Measurements from ENCODE around the gene PXT1. TPM values are rescaled to one million over a fixed set of nuclear protein-coding genes. Genes with fewer than 3 reads are reported as not detected.

The PXT1 gene
- polyA plus RNA-seq, 3 donors, result 0.13 to 0.31 (median 0.24) TPM

GRCh38 chr6:36441307-36441894, 1.3 kb downstream of the PXT1 start:
- 0% methylated on average over 2 of the region's 8 CpGs for WGBS (ENCODE audit: insufficient coverage)
- no peak for TF ChIP-seq CTCF (IDR thresholded peaks at IDR 0.05)
- peak overlapping the region; percentile 99 for H3K9ac ChIP-seq (ENCODE audit: insufficient read depth, low read length, poor library complexity, severe bottlenecking)

GRCh38 chr6:36436466-36436865, 6.2 kb downstream of the PXT1 start:
- Mint-ChIP-seq H3K27ac (no peak overlapping the region), H3K27me3 (ENCODE audit: low read depth in 3 of 3) (peaks cover 0 to 3% (median 1%) of the 10 kb centered on the region in 3 donors), H3K4me3 (no peak overlapping the region), H3K4me1 (peaks cover 14% of the 10 kb centered on the region), H3K9me3 (no peaks in the 10 kb centered on the region), H3K36me3 (no peaks in the 10 kb centered on the region)
- TF ChIP-seq CTCF (IDR thresholded peaks at IDR 0.05), result no peak
- Histone ChIP-seq H3K4me3 (replicated peaks in 1 of 3; ENCODE audit: low read depth in 2 of 3, low read length in 3 of 3) (no peak overlapping the region), H3K4me1 (ENCODE audit: control insufficient read depth in 1 of 2, insufficient read depth in 2 of 2, low read length in 2 of 2) (peaks cover 9 to 10% of the 10 kb centered on the region in 2 donors), H3K9ac (ENCODE audit: insufficient read depth, low read length, poor library complexity, severe bottlenecking) (no peak overlapping the region), H3K27me3 (ENCODE audit: control insufficient read depth in 2 of 2, insufficient read depth in 2 of 2, low read length in 2 of 2) (no peaks in the 10 kb centered on the region), H3K27ac (ENCODE audit: low read depth in 1 of 2, low read length in 2 of 2) (no peak overlapping the region), H4K20me1 (ENCODE audit: insufficient read depth, low read length) (no peaks in the 10 kb centered on the region), H3K4me2 (replicated peaks; ENCODE audit: extremely low read depth, low read length, poor library complexity, severe bottlenecking) (no peak overlapping the region), H3K36me3 (replicated peaks in 1 of 2; ENCODE audit: control insufficient read depth in 1 of 2, insufficient read depth in 2 of 2, low read length in 2 of 2) (no peaks in the 10 kb centered on the region), H2AFZ (ENCODE audit: insufficient read depth, low read depth, low read length, poor library complexity, severe bottlenecking) (no peak overlapping the region), H3K9me3 (replicated peaks in 1 of 2; ENCODE audit: control insufficient read depth in 1 of 2, insufficient read depth in 1 of 2, low read length in 2 of 2) (no peaks in the 10 kb centered on the region), H3K79me2 (ENCODE audit: insufficient read depth, low read length) (no peaks in the 10 kb centered on the region)
- intact Hi-C loops (cut with micrococcal nuclease), result no loop called here
- WGBS (ENCODE audit: insufficient coverage), result 100% methylated on average over 1 of the region's 1 CpG
- no peak for DNase-seq

More at GRCh38 chr6:36441307-36441894, 1.3 kb downstream of the PXT1 start:
- Histone ChIP-seq H3K4me2 (replicated peaks; ENCODE audit: extremely low read depth, low read length, poor library complexity, severe bottlenecking) (peak overlapping the region; percentile 33), H3K4me1 (ENCODE audit: control insufficient read depth in 1 of 2, insufficient read depth in 2 of 2, low read length in 2 of 2) (peaks cover 36 to 40% of the 10 kb centered on the region in 2 donors), H3K79me2 (ENCODE audit: insufficient read depth, low read length) (peaks cover 45% of the 10 kb centered on the region), H3K27me3 (ENCODE audit: control insufficient read depth in 2 of 2, insufficient read depth in 2 of 2, low read length in 2 of 2) (no peaks in the 10 kb centered on the region), H4K20me1 (ENCODE audit: insufficient read depth, low read length) (peaks cover 13% of the 10 kb centered on the region), H3K27ac (ENCODE audit: low read depth in 1 of 2, low read length in 2 of 2) (peak overlapping the region; percentile 91 to 99), H3K36me3 (replicated peaks in 1 of 2; ENCODE audit: control insufficient read depth in 1 of 2, insufficient read depth in 2 of 2, low read length in 2 of 2) (no peaks in the 10 kb centered on the region), H3K9me3 (replicated peaks in 1 of 2; ENCODE audit: control insufficient read depth in 1 of 2, insufficient read depth in 1 of 2, low read length in 2 of 2) (no peaks in the 10 kb centered on the region), H2AFZ (ENCODE audit: insufficient read depth, low read depth, low read length, poor library complexity, severe bottlenecking) (no peak overlapping the region), H3K4me3 (replicated peaks in 1 of 3; ENCODE audit: low read depth in 2 of 3, low read length in 3 of 3) (peak overlapping the region in 1 of 3 experiments; percentile 98)
- intact Hi-C loops (cut with micrococcal nuclease), result loop anchor here in 1 of 2 donors (5.0 to 10.0 kb wide), 3 partner anchors 51 to 153 kb away; partner anchors contain the start of genes SRSF3 and STK38
- no peaks in the 10 kb centered on the region for H3K9me3 Mint-ChIP-seq
- H3K27me3 Mint-ChIP-seq (ENCODE audit: low read depth in 3 of 3), result no peaks in the 10 kb centered on the region
- peaks cover 44% of the 10 kb centered on the region for H3K4me1 Mint-ChIP-seq
- peaks cover 4 to 6% of the 10 kb centered on the region in 2 donors for H3K36me3 Mint-ChIP-seq
- H3K4me3 Mint-ChIP-seq, result peak overlapping the region; percentile 5 to 38
- H3K27ac Mint-ChIP-seq, result peak overlapping the region; percentile 98 to 100 (median 99)
- DNase-seq, result peak; percentile 98 to 100 (median 99)
